Naive thymus-derived CD8-positive, alpha-beta T cell (primary cell): ENCODE data around the gene CCDC97. TPM values are rescaled to one million over a fixed set of nuclear protein-coding genes. Genes with fewer than 3 reads are reported as not detected.
"Not testable (repeated sequence)": the region's sequence is repeated elsewhere in the genome, so short reads cannot be mapped to it uniquely, and the experiment has no call there.

Source experiments
- ATAC-seq, 2 donors: fragments of 150-1000 bp; cut with Tn5 transposase in 1 of 2; sonication (Bioruptor Pico), chemical (Tn5 transposase) in 1 of 2; 1 replicate in 1 of 2; 2 replicates in 1 of 2; pipeline ENCODE4 v1.10.0; 2021; ENCODE audit warnings: mild to moderate bottlenecking in 2 of 2, moderate library complexity in 2 of 2
- POLR2A ChIA-PET: fragments of 350-600 bp; sonication (Branson Sonifier 250); formaldehyde crosslinking; loops from one replicate; lab custom pipeline; 2021; ENCODE audit warnings: antibody characterized with exemption; lab: Charles Lee
- DNase-seq, 10 donors: peaks; one replicate each; pipeline versions ENCODE4 v3.0.0 to v3.0.0-alpha.2; 2020 to 2022
- H3K27ac Mint-ChIP-seq, 10 donors: one replicate each; pipeline ENCODE4 v1.8.0; 2020 to 2022; ENCODE audit warnings: mild to moderate bottlenecking in 10 of 10, mixed read lengths in 10 of 10, moderate library complexity in 4 of 10, inconsistent platforms in 1 of 10
- H3K27me3 Mint-ChIP-seq, 5 donors: one replicate each; pipeline ENCODE4 v1.8.0; 2021 to 2022; ENCODE audit warnings: mixed read lengths in 5 of 5
- H3K36me3 Mint-ChIP-seq, 3 donors: one replicate each; pipeline ENCODE4 v1.8.0; 2020 to 2022; ENCODE audit warnings: mixed read lengths in 3 of 3, mild to moderate bottlenecking in 2 of 3, inconsistent platforms in 1 of 3
- H3K4me1 Mint-ChIP-seq, 4 donors: one replicate each; pipeline ENCODE4 v1.8.0; 2021 to 2022; ENCODE audit warnings: mixed read lengths in 4 of 4
- H3K4me3 Mint-ChIP-seq, 10 donors: one replicate each; pipeline ENCODE4 v1.8.0; 2020 to 2022; ENCODE audit warnings: mild to moderate bottlenecking in 10 of 10, mixed read lengths in 10 of 10, moderate library complexity in 6 of 10, inconsistent platforms in 1 of 10
- H3K9me3 Mint-ChIP-seq, 9 donors: one replicate each; pipeline ENCODE4 v1.8.0; 2020 to 2022; ENCODE audit warnings: mixed read lengths in 9 of 9, mild to moderate bottlenecking in 3 of 9, inconsistent platforms in 1 of 9, moderate library complexity in 1 of 9
- polyA plus RNA-seq, 3 donors: library from polyadenylated mRNA; unstranded; fragments of 300-500 nt; fragmentation: Illumina TruSeq; gene quantifications; one replicate each; pipeline ENCODE4 v1.2.3, GENCODE V29; 2021
- total RNA-seq, 8 experiments: library from RNA in 2 of 8; stranded (reverse) in 2 of 8; gene quantifications; one replicate each; pipeline ENCODE4 v1.2.3 and lab custom pipeline; 2021 to 2026

Gene CCDC97
- total and polyA plus RNA-seq, 5 experiments from 2014 or later = 15.6 to 49.1 (median 25.0) TPM

- H3K4me3 Mint-ChIP-seq = peak overlapping the region in 9 of 10 donors; percentile 44 to 90 (median 81)
- H3K27me3 Mint-ChIP-seq = no peaks in the 10 kb centered on the region
- peaks cover 37 to 69% (median 61%) of the 10 kb centered on the region in 4 donors for H3K4me1 Mint-ChIP-seq
- peak overlapping the region; percentile 84 to 99 (median 96) for H3K27ac Mint-ChIP-seq
- H3K36me3 Mint-ChIP-seq = peaks cover 0 to 3% (median 3%) of the 10 kb centered on the region in 3 donors
- ATAC-seq (no peak), DNase-seq (no peak)
- no peaks in the 10 kb centered on the region for H3K9me3 Mint-ChIP-seq
- POLR2A ChIA-PET = interaction anchor here (0.8 to 12.0 kb wide), 3 partner anchors 39 to 95 kb away, joined by 3 to 180 read pairs (median 3); partner anchors contain the start of gene CCDC97
Observed at GRCh38 chr19:41357746-41358145, 47.8 kb downstream of the CCDC97 start.

GRCh38 chr19:41359741-41360140 lies 49.8 kb downstream of the CCDC97 start:
- Mint-ChIP-seq H3K4me3 (peak overlapping the region in 5 of 10 donors; percentile 9 to 66 (median 30)), H3K9me3 (no peaks in the 10 kb centered on the region), H3K36me3 (peaks cover 0 to 1% (median 0%) of the 10 kb centered on the region in 3 donors), H3K4me1 (peaks cover 36 to 76% (median 71%) of the 10 kb centered on the region in 4 donors), H3K27me3 (no peaks in the 10 kb centered on the region), H3K27ac (peak overlapping the region in 9 of 10 donors; percentile 3 to 79 (median 68))
- POLR2A ChIA-PET = interaction anchor here (0.7 to 1.4 kb wide), 4 partner anchors 18 to 96 kb away, joined by 3 to 9 read pairs (median 6); no protein-coding TSS in a partner anchor
- ATAC-seq (no peak), DNase-seq (no peak)

- ATAC-seq (no peak), DNase-seq (no peak)
- POLR2A ChIA-PET = interaction anchor here (0.5 to 5.3 kb wide), 6 partner anchors 7 to 557 kb away, joined by 3 to 95 read pairs (median 4); partner anchors contain the start of genes TGFB1 and TMEM91
- Mint-ChIP-seq H3K4me3 (peak overlapping the region in 9 of 10 donors; percentile 89 to 97 (median 93)), H3K27ac (peak overlapping the region; percentile 69 to 100 (median 100)), H3K4me1 (peaks cover 18 to 64% (median 54%) of the 10 kb centered on the region in 4 donors), H3K36me3 (peaks cover 0 to 1% (median 0%) of the 10 kb centered on the region in 3 donors), H3K27me3 (no peaks in the 10 kb centered on the region), H3K9me3 (no peaks in the 10 kb centered on the region)
Observed at GRCh38 chr19:41362143-41362847, 52.3 kb downstream of the CCDC97 start.

- Mint-ChIP-seq H3K27ac (peak overlapping the region; percentile 99 to 100 (median 100)), H3K4me1 (peaks cover 13 to 60% (median 43%) of the 10 kb centered on the region in 4 donors), H3K9me3 (no peaks in the 10 kb centered on the region), H3K36me3 (peaks cover 0 to 1% (median 0%) of the 10 kb centered on the region in 3 donors), H3K27me3 (no peaks in the 10 kb centered on the region), H3K4me3 (peak overlapping the region; percentile 89 to 97 (median 94))
- DNase-seq (no peak), ATAC-seq (no peak)
- POLR2A ChIA-PET = interaction anchor here (0.6 to 5.3 kb wide), 15 partner anchors 8 to 100 kb away, joined by 3 to 95 read pairs (median 6); partner anchors contain the start of genes BCKDHA, CCDC97, DMAC2 and EXOSC5
Observed at GRCh38 chr19:41363371-41363752, 53.4 kb downstream of the CCDC97 start.

GRCh38 chr19:41363753-41364523 lies 54.0 kb downstream of the CCDC97 start, which contains the start of gene B9D2:
Gene B9D2 (minus strand): TSS chr19:41364149. CDS start chr19:41363519, 630 bp downstream.
- Mint-ChIP-seq H3K4me3 (peak within 1 kb of the TSS; percentile 89 to 97 (median 94)), H3K36me3 (peaks cover 0 to 1% (median 0%) of the 10 kb centered on the region in 3 donors), H3K27me3 (no peaks in the 10 kb centered on the region), H3K4me1 (peaks cover 12 to 57% (median 40%) of the 10 kb centered on the region in 4 donors), H3K9me3 (no peaks in the 10 kb centered on the region), H3K27ac (peak within 1 kb of the TSS; percentile 99 to 100 (median 100))
- ATAC-seq = peak; percentile 93 to 94
- POLR2A ChIA-PET = interaction anchor here (0.6 to 5.3 kb wide), 22 partner anchors 8 to 879 kb away, joined by 3 to 95 read pairs (median 4); partner anchors contain the start of genes BCKDHA, CCDC97, DMAC2 and EXOSC5
- DNase-seq = peak; percentile 91 to 100 (median 98)

GRCh38 chr19:41364524-41365391 lies 54.8 kb downstream of the CCDC97 start:
- ATAC-seq (no peak), DNase-seq (no peak)
- peak overlapping the region; percentile 99 to 100 (median 100) for H3K27ac Mint-ChIP-seq
- H3K9me3 Mint-ChIP-seq = no peaks in the 10 kb centered on the region
- peaks cover 9 to 55% (median 36%) of the 10 kb centered on the region in 4 donors for H3K4me1 Mint-ChIP-seq
- H3K4me3 Mint-ChIP-seq = peak overlapping the region; percentile 89 to 97 (median 94)
- POLR2A ChIA-PET = interaction anchor here (0.8 to 5.3 kb wide), 18 partner anchors 8 to 878 kb away, joined by 3 to 95 read pairs (median 5); partner anchors contain the start of genes BCKDHA, CCDC97, DMAC2 and EXOSC5
- H3K27me3 Mint-ChIP-seq = no peaks in the 10 kb centered on the region
- H3K36me3 Mint-ChIP-seq = peaks cover 0 to 1% (median 0%) of the 10 kb centered on the region in 3 donors

- Mint-ChIP-seq H3K4me3 (peak overlapping the region in 7 of 10 donors; percentile 9 to 60 (median 20)), H3K27me3 (no peaks in the 10 kb centered on the region), H3K9me3 (no peaks in the 10 kb centered on the region), H3K36me3 (no peaks in the 10 kb centered on the region), H3K27ac (peak overlapping the region in 8 of 10 donors; percentile 0 to 83 (median 53)), H3K4me1 (peaks cover 6 to 47% (median 29%) of the 10 kb centered on the region in 4 donors)
- DNase-seq (no peak), ATAC-seq (no peak)
- POLR2A ChIA-PET = interaction anchor here (0.9 to 5.3 kb wide), 5 partner anchors 10 to 165 kb away, joined by 3 to 95 read pairs (median 44); partner anchors contain the start of genes DMAC2, HNRNPUL1 and TGFB1
Observed at GRCh38 chr19:41366089-41366488, 56.1 kb downstream of the CCDC97 start.

- Mint-ChIP-seq H3K27ac (no peak overlapping the region), H3K9me3 (no peaks in the 10 kb centered on the region), H3K36me3 (no peaks in the 10 kb centered on the region), H3K4me3 (peak overlapping the region in 1 of 10 donors; percentile 15), H3K4me1 (peaks cover 9 to 42% (median 27%) of the 10 kb centered on the region in 4 donors), H3K27me3 (no peaks in the 10 kb centered on the region)
- POLR2A ChIA-PET = no interaction called here
- no peak for DNase-seq
- no peak for ATAC-seq
Observed at GRCh38 chr19:41367848-41368301, 57.9 kb downstream of the CCDC97 start.

- DNase-seq (no peak), ATAC-seq (no peak)
- POLR2A ChIA-PET = interaction anchor here (0.6 to 0.7 kb wide), 3 partner anchors 18 to 982 kb away, joined by 3 to 4 read pairs (median 4); no protein-coding TSS in a partner anchor
- H3K9me3 Mint-ChIP-seq = no peaks in the 10 kb centered on the region
- H3K4me1 Mint-ChIP-seq = peaks cover 9 to 27% (median 12%) of the 10 kb centered on the region in 4 donors
- no peaks in the 10 kb centered on the region for H3K36me3 Mint-ChIP-seq
- no peaks in the 10 kb centered on the region for H3K27me3 Mint-ChIP-seq
- no peak overlapping the region for H3K4me3 Mint-ChIP-seq
- no peak overlapping the region for H3K27ac Mint-ChIP-seq
Observed at GRCh38 chr19:41369769-41370168, 59.8 kb downstream of the CCDC97 start.

GRCh38 chr19:41371119-41371518 lies 61.1 kb downstream of the CCDC97 start:
- H3K27me3 Mint-ChIP-seq, H3K36me3 Mint-ChIP-seq, H3K4me3 Mint-ChIP-seq, DNase-seq, H3K27ac Mint-ChIP-seq, ATAC-seq, H3K9me3 Mint-ChIP-seq: not testable (repeated sequence)
- H3K4me1 Mint-ChIP-seq = peaks cover 10 to 24% (median 15%) of the 10 kb centered on the region in 4 donors
- POLR2A ChIA-PET = interaction anchor here (0.7 kb wide), 1 partner anchor 106 kb away, joined by 3 read pairs; no protein-coding TSS in a partner anchor

- POLR2A ChIA-PET = interaction anchor here (2.0 kb wide), 1 partner anchor 8 kb away, joined by 6 read pairs; the partner anchor contains the start of gene B9D2
- H3K27ac Mint-ChIP-seq = no peak overlapping the region
- DNase-seq (no peak), ATAC-seq (no peak)
- H3K36me3 Mint-ChIP-seq = no peaks in the 10 kb centered on the region
- H3K9me3 Mint-ChIP-seq = no peaks in the 10 kb centered on the region
- H3K4me1 Mint-ChIP-seq = peaks cover 9 to 21% (median 13%) of the 10 kb centered on the region in 4 donors
- H3K4me3 Mint-ChIP-seq = no peak overlapping the region
- H3K27me3 Mint-ChIP-seq = no peaks in the 10 kb centered on the region
Observed at GRCh38 chr19:41371541-41371940, 61.6 kb downstream of the CCDC97 start.
